HepG2 (cell line): ENCODE data around the gene GARS1. TPM values are rescaled to one million over a fixed set of nuclear protein-coding genes. Genes with fewer than 3 reads are reported as not detected.

Source experiments
- ATAC-seq: fragments of 200-7000 bp; cut with Tn5 transposase; 3 replicates; pipeline ENCODE4 v1.9.1; 2020; ENCODE audit warnings: mild to moderate bottlenecking, moderate library complexity
- BruUV-seq: library from RNA; stranded (reverse); fragments of 400-500 nt; replicated peaks from 2 replicates; lab custom pipeline; 2021; lab: Mats Ljungman, UMichigan
- CTCF ChIA-PET: fragments of 300-600 bp; formaldehyde crosslinking; extraction: SDS; loops from one replicate; lab custom pipeline; 2021; ENCODE audit warnings: low total read pairs, inconsistent platforms, low intra/inter-chr PET ratio; lab: Yijun Ruan, JAX
- POLR2A ChIA-PET: fragments of 350-600 bp; sonication (Branson Sonifier 250); formaldehyde crosslinking; loops from one replicate; lab custom pipeline; 2020; ENCODE audit warnings: antibody characterized with exemption, inconsistent platforms; lab: Yijun Ruan, JAX
- DNase-seq: peaks from one replicate; pipeline ENCODE4 v3.0.0-alpha.2; 2015; ENCODE audit warnings: low spot score
- FAIRE-seq: peaks from 3 replicates; lab custom pipeline; 2011; peaks lifted over from hg19 to GRCh38; lab: Jason Lieb, UNC
- H2AFZ ChIP-seq: one replicate; pipeline ENCODE4 v1.6.1; 2011; ENCODE audit warnings: low read length, inconsistent platforms
- H3K27ac ChIP-seq: fragments of 300-600 bp; 3 replicates; pipeline ENCODE4 v1.8.0; 2011; ENCODE audit warnings: mixed run types, mild to moderate bottlenecking, mixed read lengths, low read length, inconsistent platforms; ENCODE audit not compliant: insufficient read depth; ENCODE audit errors: extremely low read length
- H3K27me3 ChIP-seq, 2 experiments: fragments of 200-600 bp in 1 of 2; 2 replicates in 1 of 2; 3 replicates in 1 of 2; pipeline versions ENCODE4 v1.6.0 to v1.8.0; 2011; ENCODE audit warnings: low read length in 2 of 2, mild to moderate bottlenecking in 2 of 2, moderate library complexity in 2 of 2, inconsistent platforms in 1 of 2; ENCODE audit not compliant: insufficient read depth in 2 of 2, control insufficient read depth in 1 of 2
- H3K36me3 ChIP-seq, 2 experiments: fragments of 200-600 bp in 1 of 2; replicated peaks in 1 of 2; 2 replicates in 1 of 2; 3 replicates in 1 of 2; pipeline versions ENCODE4 v1.5.1 to v1.8.0; 2011; ENCODE audit warnings: low read length in 2 of 2, inconsistent platforms in 1 of 2; ENCODE audit not compliant: insufficient read depth in 2 of 2, control insufficient read depth in 1 of 2
- H3K4me1 ChIP-seq: 2 replicates; pipeline ENCODE4 v1.5.1; 2012; ENCODE audit warnings: low read length, inconsistent platforms; ENCODE audit not compliant: insufficient read depth
- H3K4me2 ChIP-seq: 2 replicates; pipeline ENCODE4 v1.6.0; 2011; ENCODE audit warnings: low read depth, low read length, inconsistent platforms
- H3K4me3 ChIP-seq, 3 experiments: fragments of 200-600 bp in 1 of 3; sonication (generic), shearing (Covaris generic) in 1 of 3; replicated peaks in 1 of 3; 2 replicates each; pipeline ENCODE4 v1.5.1; 2011 to 2016; ENCODE audit warnings: low read length in 3 of 3, inconsistent platforms in 2 of 3, low read depth in 2 of 3, mild to moderate bottlenecking in 2 of 3, control low read depth in 1 of 3, mixed read lengths in 1 of 3; ENCODE audit not compliant: insufficient read depth in 1 of 3
- H3K79me2 ChIP-seq: one replicate; pipeline ENCODE4 v1.6.1; 2011; ENCODE audit warnings: low read length, inconsistent platforms; ENCODE audit not compliant: insufficient read depth
- H3K9ac ChIP-seq: 2 replicates; pipeline ENCODE4 v1.6.0; 2011; ENCODE audit warnings: mild to moderate bottlenecking, low read depth, low read length, inconsistent platforms; ENCODE audit not compliant: insufficient read depth
- H3K9me3 ChIP-seq: 2 replicates; pipeline ENCODE4 v1.5.1; 2012; ENCODE audit warnings: mild to moderate bottlenecking, low read length
- H4K20me1 ChIP-seq: 2 replicates; pipeline ENCODE4 v1.6.0; 2011; ENCODE audit warnings: inconsistent platforms, mild to moderate bottlenecking, low read length, moderate library complexity; ENCODE audit not compliant: insufficient read depth
- AGO2 ChIP-seq: fragments of 200-400 bp; formaldehyde crosslinking; optimal IDR thresholded peaks from 2 replicates; pipeline ENCODE3; 2017; ENCODE audit warnings: mild to moderate bottlenecking, low read depth, low read length, moderate library complexity
- CBX5 ChIP-seq: sonication (generic); formaldehyde crosslinking; IDR thresholded peaks from 2 replicates; pipeline ENCODE4 v1.4.0; 2020; ENCODE audit warnings: missing genetic modification reagents, borderline replicate concordance
- CREB1 ChIP-seq, 2 experiments: fragments of 450-650 bp in 1 of 2; IDR thresholded peaks; 2 replicates each; pipeline ENCODE4 v1.6.1; 2016 to 2017; ENCODE audit warnings: control low read depth in 1 of 2, mild to moderate bottlenecking in 1 of 2, missing compliant biosample characterization in 1 of 2, missing genetic modification characterization in 1 of 2
- FOXJ3 ChIP-seq: sonication (generic); formaldehyde crosslinking; IDR thresholded peaks from 2 replicates; pipeline ENCODE4 v1.4.0; 2020; ENCODE audit warnings: missing genetic modification reagents, mild to moderate bottlenecking, borderline replicate concordance
- FOXK1 ChIP-seq: sonication (generic); formaldehyde crosslinking; IDR thresholded peaks from 2 replicates; pipeline ENCODE4 v1.4.0; 2020; ENCODE audit warnings: low read depth, missing genetic modification reagents, borderline replicate concordance
- ISL2 ChIP-seq: sonication (generic); formaldehyde crosslinking; IDR thresholded peaks from 2 replicates; pipeline ENCODE4 v1.5.0; 2020; ENCODE audit warnings: missing genetic modification reagents
- KDM3A ChIP-seq: IDR thresholded peaks from 2 replicates; pipeline ENCODE4 v1.6.1; 2018; ENCODE audit warnings: low read depth, missing compliant biosample characterization
- RBAK ChIP-seq: sonication (generic); formaldehyde crosslinking; IDR thresholded peaks from 2 replicates; pipeline ENCODE4 v1.5.1; 2020; ENCODE audit warnings: mild to moderate bottlenecking, missing genetic modification reagents
- WGBS: methylation state at CpG from one replicate; pipeline ENCODE4 v1.1.6; 2017; ENCODE audit warnings: low lambda C conversion rate; 5-methylcytosine and 5-hydroxymethylcytosine counted together
- in situ Hi-C: cut with HindIII; loops from 2 replicates; pipeline ENCODE4 v1.10.0; 2017; ENCODE audit warnings: low pct_unique_long_range_greater_than_20kb; ENCODE audit not compliant: extremely low pct_ligation_motif_present
- intact Hi-C: fragments of 100-400 bp; cut with micrococcal nuclease; formaldehyde crosslinking; loops from one replicate; pipeline ENCODE4 v1.10.0; 2022; ENCODE audit not compliant: unreplicated experiment
- polyA plus RNA-seq, 8 experiments: library from polyadenylated mRNA; depleted of rRNA in 3 of 8; stranded (reverse) in 7 of 8; unstranded in 1 of 8; fragments of >200 nt; fragmentation: Illumina TruSeq in 4 of 8; extraction: Trizol in 4 of 8; gene quantifications; 2 replicates each; pipeline versions ENCODE4 v1.2.1 to v1.2.3, GENCODE V29; 2011 to 2016; ENCODE audit warnings: low read depth in 4 of 8, missing spikeins in 1 of 8, mixed read lengths in 1 of 8; ENCODE audit not compliant: insufficient read depth in 1 of 8
- total RNA-seq, 5 experiments: library from RNA; depleted of rRNA; stranded (reverse); fragments of >200 nt; fragmentation: Illumina TruSeq; extraction: Trizol; gene quantifications; 2 replicates each; pipeline ENCODE4 v1.2.3, GENCODE V29; 2016; ENCODE audit warnings: low read depth in 1 of 5
- TF ChIP-seq, protein P1 (sequence below): sonication (generic); formaldehyde crosslinking; IDR thresholded peaks from 2 replicates; pipeline ENCODE4 v1.4.0; 2020; ENCODE audit warnings: mild to moderate bottlenecking, missing genetic modification reagents
- TF ChIP-seq, protein P2 (sequence below): IDR thresholded peaks from 2 replicates; pipeline ENCODE4 v1.6.1; 2018; ENCODE audit warnings: missing genetic modification reagents, mild to moderate bottlenecking, missing compliant biosample characterization

Gene GARS1
- total and polyA plus RNA-seq, 2 of the 13 experiments (the other 11 are each of a cell fraction or from before 2014, with no cell fraction given), result 140 to 460 TPM

DNA sequence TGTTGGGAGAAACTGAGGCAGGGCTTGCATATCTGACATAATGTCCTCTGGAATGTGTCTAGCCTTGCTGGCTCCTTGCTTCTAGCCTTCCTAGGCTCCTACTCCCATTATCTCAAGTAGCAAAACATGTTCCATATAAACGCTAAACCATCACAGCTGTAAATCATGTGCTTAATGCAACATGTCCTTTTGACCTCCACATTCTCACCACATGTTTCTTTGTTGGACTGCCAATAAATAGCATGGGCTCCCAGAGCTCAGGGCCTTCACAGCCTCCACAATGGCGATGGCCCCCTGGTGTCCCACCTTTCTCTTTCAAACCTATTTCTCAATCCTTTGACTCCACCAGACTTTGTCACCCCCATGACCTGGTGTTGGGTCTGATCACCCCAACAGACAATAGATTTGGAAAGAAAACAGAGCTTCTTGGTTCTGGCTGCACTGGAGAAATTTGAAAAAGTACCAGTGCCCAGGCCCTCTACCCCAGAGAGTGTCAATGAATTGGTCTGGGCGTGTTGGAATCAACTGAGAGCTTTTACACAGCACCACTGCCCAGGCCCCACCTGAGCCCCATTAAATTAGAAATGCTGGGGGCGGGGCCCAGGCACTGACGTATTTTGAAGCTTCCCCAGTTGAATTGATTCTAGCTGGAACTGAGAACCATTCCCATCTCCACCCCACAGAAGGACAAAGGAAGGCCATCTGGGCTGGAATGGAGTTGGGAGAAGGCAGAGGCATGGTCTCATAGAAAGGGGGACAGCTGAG, 48.7 kb upstream of the GARS1 start:
- Histone ChIP-seq H3K79me2 (no peaks in the 10 kb centered on the region), H3K9ac (no peak overlapping the region), H2AFZ (no peak overlapping the region), H3K4me3 (no peak overlapping the region), H3K9me3 (no peaks in the 10 kb centered on the region), H3K4me1 (peaks cover 19% of the 10 kb centered on the region), H4K20me1 (no peaks in the 10 kb centered on the region), H3K36me3 (no peaks in the 10 kb centered on the region), H3K27me3 (no peaks in the 10 kb centered on the region), H3K4me2 (no peak overlapping the region), H3K27ac (no peak overlapping the region)
- POLR2A ChIA-PET, result no interaction called here
- intact Hi-C loops (loop anchor here (10.0 kb wide), 1 partner anchor 199 kb away; no protein-coding TSS in a partner anchor), in situ Hi-C loops (no loop called here)
- BruUV-seq, result no TSS peak
- no peak for FAIRE-seq
- no peak for ATAC-seq
- 92% methylated on average over 3 of the region's 5 CpGs for WGBS
- TF ChIP-seq AGO2 (no peak), CBX5 (no peak), CREB1 (IDR thresholded peaks at IDR 0.05) (no peak), CREB1 (CRISPR knock-in tag; IDR thresholded peaks at IDR 0.05) (no peak), KDM3A (CRISPR knock-in tag) (no peak), FOXJ3 (CRISPR knock-in tag) (no peak), FOXK1 (CRISPR knock-in tag) (no peak), ISL2 (CRISPR knock-in tag) (no peak), RBAK (CRISPR knock-in tag) (no peak)
- TF ChIP-seq, protein P1, sequence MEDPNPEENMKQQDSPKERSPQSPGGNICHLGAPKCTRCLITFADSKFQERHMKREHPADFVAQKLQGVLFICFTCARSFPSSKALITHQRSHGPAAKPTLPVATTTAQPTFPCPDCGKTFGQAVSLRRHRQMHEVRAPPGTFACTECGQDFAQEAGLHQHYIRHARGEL (CRISPR knock-in tag), result no peak
- TF ChIP-seq, protein P2, sequence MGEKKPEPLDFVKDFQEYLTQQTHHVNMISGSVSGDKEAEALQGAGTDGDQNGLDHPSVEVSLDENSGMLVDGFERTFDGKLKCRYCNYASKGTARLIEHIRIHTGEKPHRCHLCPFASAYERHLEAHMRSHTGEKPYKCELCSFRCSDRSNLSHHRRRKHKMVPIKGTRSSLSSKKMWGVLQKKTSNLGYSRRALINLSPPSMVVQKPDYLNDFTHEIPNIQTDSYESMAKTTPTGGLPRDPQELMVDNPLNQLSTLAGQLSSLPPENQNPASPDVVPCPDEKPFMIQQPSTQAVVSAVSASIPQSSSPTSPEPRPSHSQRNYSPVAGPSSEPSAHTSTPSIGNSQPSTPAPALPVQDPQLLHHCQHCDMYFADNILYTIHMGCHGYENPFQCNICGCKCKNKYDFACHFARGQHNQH, result no peak
- no peak for DNase-seq
- CTCF ChIA-PET, result no interaction called here
